ENCODE data around the gene PSD2. TPM values are rescaled to one million over a fixed set of nuclear protein-coding genes. Genes with fewer than 3 reads are reported as not detected.
A peak's percentile ranks its signal among the peaks of the same experiment; 100 is the strongest.

Gene PSD2
- total and polyA plus RNA-seq, 2 of the 13 experiments (the other 11 are each of a cell fraction or from before 2014, with no cell fraction given): 0.07 TPM; not detected in 1

GRCh38 chr5:139747583-139748504 is 47.8 kb upstream of the PSD2 start (continued):
- TF ChIP-seq, protein P1, sequence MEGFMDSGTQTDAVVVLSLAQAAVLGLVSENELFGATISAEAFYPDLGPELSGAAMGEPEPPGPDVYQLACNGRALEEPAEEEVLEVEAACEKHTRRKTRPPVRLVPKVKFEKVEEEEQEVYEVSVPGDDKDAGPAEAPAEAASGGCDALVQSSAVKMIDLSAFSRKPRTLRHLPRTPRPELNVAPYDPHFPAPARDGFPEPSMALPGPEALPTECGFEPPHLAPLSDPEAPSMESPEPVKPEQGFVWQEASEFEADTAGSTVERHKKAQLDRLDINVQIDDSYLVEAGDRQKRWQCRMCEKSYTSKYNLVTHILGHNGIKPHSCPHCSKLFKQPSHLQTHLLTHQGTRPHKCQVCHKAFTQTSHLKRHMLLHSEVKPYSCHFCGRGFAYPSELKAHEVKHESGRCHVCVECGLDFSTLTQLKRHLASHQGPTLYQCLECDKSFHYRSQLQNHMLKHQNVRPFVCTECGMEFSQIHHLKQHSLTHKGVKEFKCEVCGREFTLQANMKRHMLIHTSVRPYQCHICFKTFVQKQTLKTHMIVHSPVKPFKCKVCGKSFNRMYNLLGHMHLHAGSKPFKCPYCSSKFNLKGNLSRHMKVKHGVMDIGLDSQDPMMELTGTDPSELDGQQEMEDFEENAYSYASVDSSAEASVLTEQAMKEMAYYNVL (CRISPR knock-in tag; IDR thresholded peaks at IDR 0.05; ENCODE audit: borderline replicate concordance): no peak
- TF ChIP-seq, protein P2, sequence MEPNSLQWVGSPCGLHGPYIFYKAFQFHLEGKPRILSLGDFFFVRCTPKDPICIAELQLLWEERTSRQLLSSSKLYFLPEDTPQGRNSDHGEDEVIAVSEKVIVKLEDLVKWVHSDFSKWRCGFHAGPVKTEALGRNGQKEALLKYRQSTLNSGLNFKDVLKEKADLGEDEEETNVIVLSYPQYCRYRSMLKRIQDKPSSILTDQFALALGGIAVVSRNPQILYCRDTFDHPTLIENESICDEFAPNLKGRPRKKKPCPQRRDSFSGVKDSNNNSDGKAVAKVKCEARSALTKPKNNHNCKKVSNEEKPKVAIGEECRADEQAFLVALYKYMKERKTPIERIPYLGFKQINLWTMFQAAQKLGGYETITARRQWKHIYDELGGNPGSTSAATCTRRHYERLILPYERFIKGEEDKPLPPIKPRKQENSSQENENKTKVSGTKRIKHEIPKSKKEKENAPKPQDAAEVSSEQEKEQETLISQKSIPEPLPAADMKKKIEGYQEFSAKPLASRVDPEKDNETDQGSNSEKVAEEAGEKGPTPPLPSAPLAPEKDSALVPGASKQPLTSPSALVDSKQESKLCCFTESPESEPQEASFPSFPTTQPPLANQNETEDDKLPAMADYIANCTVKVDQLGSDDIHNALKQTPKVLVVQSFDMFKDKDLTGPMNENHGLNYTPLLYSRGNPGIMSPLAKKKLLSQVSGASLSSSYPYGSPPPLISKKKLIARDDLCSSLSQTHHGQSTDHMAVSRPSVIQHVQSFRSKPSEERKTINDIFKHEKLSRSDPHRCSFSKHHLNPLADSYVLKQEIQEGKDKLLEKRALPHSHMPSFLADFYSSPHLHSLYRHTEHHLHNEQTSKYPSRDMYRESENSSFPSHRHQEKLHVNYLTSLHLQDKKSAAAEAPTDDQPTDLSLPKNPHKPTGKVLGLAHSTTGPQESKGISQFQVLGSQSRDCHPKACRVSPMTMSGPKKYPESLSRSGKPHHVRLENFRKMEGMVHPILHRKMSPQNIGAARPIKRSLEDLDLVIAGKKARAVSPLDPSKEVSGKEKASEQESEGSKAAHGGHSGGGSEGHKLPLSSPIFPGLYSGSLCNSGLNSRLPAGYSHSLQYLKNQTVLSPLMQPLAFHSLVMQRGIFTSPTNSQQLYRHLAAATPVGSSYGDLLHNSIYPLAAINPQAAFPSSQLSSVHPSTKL (CRISPR knock-in tag; IDR thresholded peaks at IDR 0.05): 0 out of 2 replicates have a peak, but pooled peaks have one; percentile 42
- TF ChIP-seq USF2 (IDR thresholded peaks at IDR 0.05; ENCODE audit: low read depth, low read length) (peak; percentile 39; the same call in 1 of the 2 replicates), USF2 (CRISPR knock-in tag; IDR thresholded peaks at IDR 0.05; ENCODE audit: borderline replicate concordance) (peak; percentile 64; the same call in 1 of the 2 replicates), HES4 (CRISPR knock-in tag; IDR thresholded peaks at IDR 0.05; ENCODE audit: borderline replicate concordance) (0 out of 2 replicates have a peak, but pooled peaks have one; percentile 21), BORCS8-MEF2B (CRISPR knock-in tag; IDR thresholded peaks at IDR 0.05) (peak; percentile 40; the same call in 1 of the 2 replicates), ZMYM3 (CRISPR knock-in tag; IDR thresholded peaks at IDR 0.05) (peak; percentile 59; the same call in 1 of the 2 replicates), GFI1 (CRISPR knock-in tag; IDR thresholded peaks at IDR 0.05; ENCODE audit: borderline replicate concordance) (no peak), BRD4 (CRISPR knock-in tag; IDR thresholded peaks at IDR 0.05) (peak; percentile 62; the same call in 1 of the 2 replicates), ZNF263 (CRISPR knock-in tag; IDR thresholded peaks at IDR 0.05) (0 out of 2 replicates have a peak, but pooled peaks have one; percentile 33), ZNF546 (CRISPR knock-in tag; conservative IDR thresholded peaks at IDR 0.05) (0 out of 2 replicates have a peak, but pooled peaks have one; percentile 62), NAIF1 (CRISPR knock-in tag; IDR thresholded peaks at IDR 0.05; ENCODE audit: borderline replicate concordance) (peak; percentile 8; the same call in 1 of the 2 replicates), ZNF883 (CRISPR knock-in tag; IDR thresholded peaks at IDR 0.05; ENCODE audit: not compliant biosample characterization) (no peak)
- TF ChIP-seq, protein P3, sequence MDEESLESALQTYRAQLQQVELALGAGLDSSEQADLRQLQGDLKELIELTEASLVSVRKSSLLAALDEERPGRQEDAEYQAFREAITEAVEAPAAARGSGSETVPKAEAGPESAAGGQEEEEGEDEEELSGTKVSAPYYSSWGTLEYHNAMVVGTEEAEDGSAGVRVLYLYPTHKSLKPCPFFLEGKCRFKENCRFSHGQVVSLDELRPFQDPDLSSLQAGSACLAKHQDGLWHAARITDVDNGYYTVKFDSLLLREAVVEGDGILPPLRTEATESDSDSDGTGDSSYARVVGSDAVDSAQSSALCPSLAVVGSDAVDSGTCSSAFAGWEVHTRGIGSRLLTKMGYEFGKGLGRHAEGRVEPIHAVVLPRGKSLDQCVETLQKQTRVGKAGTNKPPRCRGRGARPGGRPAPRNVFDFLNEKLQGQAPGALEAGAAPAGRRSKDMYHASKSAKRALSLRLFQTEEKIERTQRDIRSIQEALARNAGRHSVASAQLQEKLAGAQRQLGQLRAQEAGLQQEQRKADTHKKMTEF (CRISPR knock-in tag; IDR thresholded peaks at IDR 0.05): peak; percentile 38; the same call in 1 of the 2 replicates
- TF ChIP-seq, protein P4, sequence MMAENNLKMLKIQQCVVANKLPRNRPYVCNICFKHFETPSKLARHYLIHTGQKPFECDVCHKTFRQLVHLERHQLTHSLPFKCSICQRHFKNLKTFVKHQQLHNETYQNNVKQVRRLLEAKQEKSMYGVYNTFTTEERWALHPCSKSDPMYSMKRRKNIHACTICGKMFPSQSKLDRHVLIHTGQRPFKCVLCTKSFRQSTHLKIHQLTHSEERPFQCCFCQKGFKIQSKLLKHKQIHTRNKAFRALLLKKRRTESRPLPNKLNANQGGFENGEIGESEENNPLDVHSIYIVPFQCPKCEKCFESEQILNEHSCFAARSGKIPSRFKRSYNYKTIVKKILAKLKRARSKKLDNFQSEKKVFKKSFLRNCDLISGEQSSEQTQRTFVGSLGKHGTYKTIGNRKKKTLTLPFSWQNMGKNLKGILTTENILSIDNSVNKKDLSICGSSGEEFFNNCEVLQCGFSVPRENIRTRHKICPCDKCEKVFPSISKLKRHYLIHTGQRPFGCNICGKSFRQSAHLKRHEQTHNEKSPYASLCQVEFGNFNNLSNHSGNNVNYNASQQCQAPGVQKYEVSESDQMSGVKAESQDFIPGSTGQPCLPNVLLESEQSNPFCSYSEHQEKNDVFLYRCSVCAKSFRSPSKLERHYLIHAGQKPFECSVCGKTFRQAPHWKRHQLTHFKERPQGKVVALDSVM (CRISPR knock-in tag; IDR thresholded peaks at IDR 0.05): peak; percentile 32; the same call in 1 of the 2 replicates

Measured in HepG2 (cell line).